Osteoblast (primary cell): ENCODE measurements around the gene DOCK10. TPM values are rescaled to one million over a fixed set of nuclear protein-coding genes. Genes with fewer than 3 reads are reported as not detected.

ENCODE experiments used
- DNase-seq: peaks from one replicate; pipeline ENCODE4 v3.0.0; 2011; ENCODE audit warnings: low spot score, mixed read lengths; ENCODE audit not compliant: insufficient read length; ENCODE audit errors: missing footprints
- H2AFZ ChIP-seq: 2 replicates; pipeline ENCODE4 v1.6.0; 2011; ENCODE audit warnings: mild to moderate bottlenecking, low read length
- H3K27ac ChIP-seq: 2 replicates; pipeline ENCODE4 v1.5.1; 2011; ENCODE audit warnings: mild to moderate bottlenecking, low read depth, low read length, moderate library complexity
- H3K27me3 ChIP-seq: 2 replicates; pipeline ENCODE4 v1.6.0; 2012; ENCODE audit warnings: mild to moderate bottlenecking, control low read depth, inconsistent platforms, low read length, moderate library complexity; ENCODE audit not compliant: insufficient read depth
- H3K36me3 ChIP-seq: 2 replicates; pipeline ENCODE4 v1.5.1; 2011; ENCODE audit warnings: mild to moderate bottlenecking, low read length, control low read depth, moderate library complexity; ENCODE audit not compliant: insufficient read depth
- H3K4me1 ChIP-seq: 2 replicates; pipeline ENCODE4 v1.5.1; 2011; ENCODE audit warnings: mild to moderate bottlenecking, low read length, control low read depth, moderate library complexity; ENCODE audit not compliant: insufficient read depth
- H3K4me2 ChIP-seq: 2 replicates; pipeline ENCODE4 v1.6.0; 2011; ENCODE audit warnings: mild to moderate bottlenecking, low read length; ENCODE audit not compliant: insufficient read depth
- H3K4me3 ChIP-seq: fragments of 200-600 bp; sonication (generic); 3 replicates; pipeline ENCODE4 v1.5.1; 2012; ENCODE audit warnings: mild to moderate bottlenecking, low read length, inconsistent platforms; ENCODE audit not compliant: insufficient read depth
- H3K79me2 ChIP-seq: 2 replicates; pipeline ENCODE4 v1.6.0; 2012; ENCODE audit warnings: mild to moderate bottlenecking, low read length, control low read depth, inconsistent platforms; ENCODE audit not compliant: insufficient read depth
- H3K9me3 ChIP-seq: 2 replicates; pipeline ENCODE4 v1.5.1; 2011; ENCODE audit warnings: low read depth, low read length, control low read depth
- H4K20me1 ChIP-seq: 2 replicates; pipeline ENCODE4 v1.6.0; 2012; ENCODE audit warnings: mild to moderate bottlenecking, low read length, control low read depth; ENCODE audit not compliant: insufficient read depth
- CTCF ChIP-seq: IDR thresholded peaks from 2 replicates; pipeline ENCODE4 v1.5.1; 2011; ENCODE audit warnings: mild to moderate bottlenecking, low read depth, low read length, moderate library complexity; ENCODE audit errors: extremely low read depth
- total RNA-seq: library from RNA; depleted of rRNA; stranded (reverse); fragments of >200 nt; gene quantifications from 2 replicates; pipeline ENCODE4 v1.2.3, GENCODE V29; 2012

The DOCK10 gene
- total RNA-seq, 1 donor = 33.3 TPM

GRCh38 chr2:224938651-224939182 lies 103.6 kb downstream of the DOCK10 start:
- TF ChIP-seq CTCF = no peak
- peak; percentile 54 for DNase-seq
- H4K20me1 ChIP-seq = peaks cover 2% of the 10 kb centered on the region
- H3K4me3 ChIP-seq = peak overlapping the region; percentile 22
- no peaks in the 10 kb centered on the region for H3K36me3 ChIP-seq
- H3K27me3 ChIP-seq = no peaks in the 10 kb centered on the region
- H3K4me2 ChIP-seq = peak overlapping the region; percentile 67
- peak overlapping the region; percentile 30 for H3K27ac ChIP-seq
- H3K9me3 ChIP-seq = no peaks in the 10 kb centered on the region
- peaks cover 91% of the 10 kb centered on the region for H3K79me2 ChIP-seq
- peaks cover 39% of the 10 kb centered on the region for H3K4me1 ChIP-seq
- H2AFZ ChIP-seq = peak overlapping the region; percentile 11

GRCh38 chr2:224937887-224938286 lies 104.4 kb downstream of the DOCK10 start:
- no peaks in the 10 kb centered on the region for H3K36me3 ChIP-seq
- H4K20me1 ChIP-seq = peaks cover 2% of the 10 kb centered on the region
- TF ChIP-seq CTCF = no peak
- H3K27ac ChIP-seq = peak overlapping the region; percentile 30
- H3K27me3 ChIP-seq = no peaks in the 10 kb centered on the region
- peaks cover 39% of the 10 kb centered on the region for H3K4me1 ChIP-seq
- no peak for DNase-seq
- no peak overlapping the region for H3K4me2 ChIP-seq
- H3K79me2 ChIP-seq = peaks cover 92% of the 10 kb centered on the region
- H3K9me3 ChIP-seq = no peaks in the 10 kb centered on the region
- H2AFZ ChIP-seq = no peak overlapping the region
- H3K4me3 ChIP-seq = no peak overlapping the region

GRCh38 chr2:224934526-224935188 lies 107.6 kb downstream of the DOCK10 start:
- Histone ChIP-seq H4K20me1 (peaks cover 2% of the 10 kb centered on the region), H3K4me3 (no peak overlapping the region), H2AFZ (no peak overlapping the region), H3K27ac (peak overlapping the region; percentile 14), H3K79me2 (peaks cover 87% of the 10 kb centered on the region), H3K27me3 (no peaks in the 10 kb centered on the region), H3K36me3 (peaks cover 10% of the 10 kb centered on the region), H3K4me1 (peaks cover 47% of the 10 kb centered on the region), H3K9me3 (no peaks in the 10 kb centered on the region), H3K4me2 (no peak overlapping the region)
- DNase-seq = no peak
- TF ChIP-seq CTCF = no peak

DNA sequence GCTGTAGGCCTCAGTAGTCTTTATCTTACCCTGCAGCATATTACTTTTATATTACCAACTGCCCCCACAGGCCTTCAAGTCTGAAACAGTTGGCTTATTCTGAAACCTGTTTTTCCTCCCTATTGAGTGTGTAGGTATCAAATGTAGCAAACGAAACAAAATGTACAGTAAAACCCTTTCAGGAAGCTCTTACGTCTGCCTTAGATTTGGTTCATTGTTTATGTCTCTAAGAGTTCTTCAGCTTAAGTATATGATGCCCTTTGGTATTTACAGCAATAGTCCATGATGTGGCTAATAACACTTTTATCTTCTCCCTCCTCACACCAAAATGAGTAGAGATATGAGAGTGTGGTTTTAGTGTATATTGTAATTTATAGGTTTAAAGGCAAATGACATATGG lies 108.8 kb downstream of the DOCK10 start:
- H3K79me2 ChIP-seq = peaks cover 81% of the 10 kb centered on the region
- H3K27me3 ChIP-seq = no peaks in the 10 kb centered on the region

More for the DNA sequence above, 108.8 kb downstream of the DOCK10 start:
- TF ChIP-seq CTCF = no peak
- DNase-seq = no peak
- Histone ChIP-seq H3K27ac (no peak overlapping the region), H3K4me2 (no peak overlapping the region), H3K4me3 (no peak overlapping the region), H4K20me1 (peaks cover 2% of the 10 kb centered on the region), H3K4me1 (peaks cover 41% of the 10 kb centered on the region), H3K36me3 (peaks cover 23% of the 10 kb centered on the region), H2AFZ (no peak overlapping the region), H3K9me3 (no peaks in the 10 kb centered on the region)
